ENCODE results near the gene CCDC197.
A peak's percentile ranks its signal among the peaks of the same experiment; 100 is the strongest.

The CCDC197 gene

GRCh38 chr14:93956514-93957332, 40.4 kb upstream of the CCDC197 start:
- DNase-seq (ENCODE audit: extremely low spot score) = no peak
- CTCF ChIA-PET = interaction anchor here (0.6 to 1.5 kb wide), 3 partner anchors 10 to 100 kb away, joined by 3 to 5 read pairs (median 3); no protein-coding TSS in a partner anchor
- POLR2A ChIA-PET = no interaction called here
- TF ChIP-seq SUZ12 (IDR thresholded peaks at IDR 0.05) = no peak

DNA sequence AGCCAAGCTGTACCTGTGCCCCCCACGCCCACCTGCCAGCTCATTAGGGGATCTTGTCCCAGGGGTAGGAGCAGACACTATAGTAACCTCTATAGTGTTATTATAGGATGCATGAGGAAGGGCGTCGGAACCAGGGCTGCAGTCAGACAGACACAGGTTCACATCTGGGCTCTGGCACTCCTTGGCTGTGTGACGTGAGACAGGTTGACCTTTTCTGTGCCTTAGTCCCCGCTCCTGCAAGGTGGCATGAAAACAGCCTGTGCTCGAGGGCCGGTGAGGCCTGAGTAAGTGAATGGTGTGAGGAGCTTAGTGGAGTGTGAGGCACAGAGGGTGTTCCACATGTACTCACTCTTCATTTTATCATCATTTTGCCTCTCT, 39.8 kb upstream of the CCDC197 start:
- TF ChIP-seq BHLHE40 (IDR thresholded peaks at IDR 0.05; ENCODE audit: borderline replicate concordance) (no peak), FOXK2 (IDR thresholded peaks at IDR 0.05) (no peak), FOXA1 (IDR thresholded peaks at IDR 0.05) (no peak), HDGF (IDR thresholded peaks at IDR 0.05; ENCODE audit: borderline replicate concordance) (no peak), CTBP1 (IDR thresholded peaks at IDR 0.05; ENCODE audit: borderline replicate concordance) (no peak), NFRKB (IDR thresholded peaks at IDR 0.05) (no peak), ZNF384 (IDR thresholded peaks at IDR 0.05) (no peak), PKNOX1 (IDR thresholded peaks at IDR 0.05) (no peak), TARDBP (IDR thresholded peaks at IDR 0.05) (no peak), ELF4 (IDR thresholded peaks at IDR 0.05) (no peak), LEF1 (IDR thresholded peaks at IDR 0.05; ENCODE audit: borderline replicate concordance) (no peak), ARNT (IDR thresholded peaks at IDR 0.05) (no peak), SP1 (IDR thresholded peaks at IDR 0.05) (no peak)
- ChIA-PET POLR2A (no interaction called here), CTCF (no interaction called here)
- no peak for DNase-seq (ENCODE audit: extremely low spot score)

GRCh38 chr14:93957751-93958566, 39.1 kb upstream of the CCDC197 start:
- CTCF ChIA-PET = no interaction called here
- DNase-seq (ENCODE audit: extremely low spot score) = no peak
- POLR2A ChIA-PET = no interaction called here

DNA sequence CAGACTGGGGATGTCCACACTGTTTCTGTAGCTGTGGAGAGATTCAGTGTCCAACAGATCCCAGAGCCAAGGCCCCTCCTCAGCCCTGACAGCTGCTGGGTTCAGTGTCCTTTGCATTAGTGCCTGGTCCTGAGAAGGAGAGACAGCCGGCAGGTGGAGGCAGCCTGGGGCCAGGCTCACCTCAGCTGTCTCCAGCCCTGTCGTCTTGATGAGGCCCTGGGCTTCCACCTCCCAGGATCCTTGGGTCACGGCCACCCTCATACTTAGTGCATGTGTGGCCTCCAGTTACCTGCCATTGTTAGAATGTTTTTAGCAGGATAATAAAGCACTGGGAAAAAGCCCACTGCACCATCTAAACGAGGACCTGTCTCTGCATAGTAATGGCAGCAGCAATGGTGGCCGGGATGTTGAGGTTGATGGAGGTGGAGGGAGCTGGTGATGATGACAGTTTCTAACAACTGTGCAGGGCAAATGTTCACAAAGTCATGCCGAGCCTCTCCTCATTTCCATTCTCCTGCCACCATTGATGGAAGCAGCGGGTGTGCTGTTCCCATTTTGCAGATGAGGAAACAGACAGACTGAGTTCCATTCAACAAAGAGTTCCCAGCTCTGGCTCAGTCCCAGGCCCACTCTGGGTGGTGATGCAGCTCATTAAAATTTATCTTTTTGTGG, 38.4 kb upstream of the CCDC197 start:
- CTCF ChIA-PET = interaction anchor here (1.1 kb wide), 2 partner anchors 19 to 25 kb away, joined by 3 to 6 read pairs; no protein-coding TSS in a partner anchor
- POLR2A ChIA-PET = interaction anchor here (0.8 kb wide), 1 partner anchor 9 kb away, joined by 5 read pairs; no protein-coding TSS in a partner anchor
- no peak for DNase-seq (ENCODE audit: extremely low spot score)
- no peak for TF ChIP-seq SUZ12 (IDR thresholded peaks at IDR 0.05)
- no peak for TF ChIP-seq ARNT (IDR thresholded peaks at IDR 0.05)
- TF ChIP-seq FOXK2 (IDR thresholded peaks at IDR 0.05) = no peak
- TF ChIP-seq PKNOX1 (IDR thresholded peaks at IDR 0.05) = no peak
- no peak for TF ChIP-seq TARDBP (IDR thresholded peaks at IDR 0.05)
- TF ChIP-seq LEF1 (IDR thresholded peaks at IDR 0.05; ENCODE audit: borderline replicate concordance) = no peak
- no peak for TF ChIP-seq BHLHE40 (IDR thresholded peaks at IDR 0.05; ENCODE audit: borderline replicate concordance)
- TF ChIP-seq CTBP1 (IDR thresholded peaks at IDR 0.05; ENCODE audit: borderline replicate concordance) = no peak

More at GRCh38 chr14:93957751-93958566, 39.1 kb upstream of the CCDC197 start:
- TF ChIP-seq BHLHE40 (IDR thresholded peaks at IDR 0.05; ENCODE audit: borderline replicate concordance) = no peak
- TF ChIP-seq FOXK2 (IDR thresholded peaks at IDR 0.05) = no peak
- no peak for TF ChIP-seq CTBP1 (IDR thresholded peaks at IDR 0.05; ENCODE audit: borderline replicate concordance)
- TF ChIP-seq FOXA1 (IDR thresholded peaks at IDR 0.05) = no peak
- no peak for TF ChIP-seq ARNT (IDR thresholded peaks at IDR 0.05)
- TF ChIP-seq SUZ12 (IDR thresholded peaks at IDR 0.05) = no peak
- no peak for TF ChIP-seq ZNF384 (IDR thresholded peaks at IDR 0.05)
- TF ChIP-seq TARDBP (IDR thresholded peaks at IDR 0.05) = no peak
- no peak for TF ChIP-seq LEF1 (IDR thresholded peaks at IDR 0.05; ENCODE audit: borderline replicate concordance)
- TF ChIP-seq ELF4 (IDR thresholded peaks at IDR 0.05) = no peak
- no peak for TF ChIP-seq NFRKB (IDR thresholded peaks at IDR 0.05)
- no peak for TF ChIP-seq PKNOX1 (IDR thresholded peaks at IDR 0.05)
- TF ChIP-seq L3MBTL2 (conservative IDR thresholded peaks at IDR 0.05) = no peak
- no peak for TF ChIP-seq HDGF (IDR thresholded peaks at IDR 0.05; ENCODE audit: borderline replicate concordance)
- no peak for TF ChIP-seq SP1 (IDR thresholded peaks at IDR 0.05)
- TF ChIP-seq FOXM1 (IDR thresholded peaks at IDR 0.05; ENCODE audit: borderline replicate concordance) = no peak

DNA sequence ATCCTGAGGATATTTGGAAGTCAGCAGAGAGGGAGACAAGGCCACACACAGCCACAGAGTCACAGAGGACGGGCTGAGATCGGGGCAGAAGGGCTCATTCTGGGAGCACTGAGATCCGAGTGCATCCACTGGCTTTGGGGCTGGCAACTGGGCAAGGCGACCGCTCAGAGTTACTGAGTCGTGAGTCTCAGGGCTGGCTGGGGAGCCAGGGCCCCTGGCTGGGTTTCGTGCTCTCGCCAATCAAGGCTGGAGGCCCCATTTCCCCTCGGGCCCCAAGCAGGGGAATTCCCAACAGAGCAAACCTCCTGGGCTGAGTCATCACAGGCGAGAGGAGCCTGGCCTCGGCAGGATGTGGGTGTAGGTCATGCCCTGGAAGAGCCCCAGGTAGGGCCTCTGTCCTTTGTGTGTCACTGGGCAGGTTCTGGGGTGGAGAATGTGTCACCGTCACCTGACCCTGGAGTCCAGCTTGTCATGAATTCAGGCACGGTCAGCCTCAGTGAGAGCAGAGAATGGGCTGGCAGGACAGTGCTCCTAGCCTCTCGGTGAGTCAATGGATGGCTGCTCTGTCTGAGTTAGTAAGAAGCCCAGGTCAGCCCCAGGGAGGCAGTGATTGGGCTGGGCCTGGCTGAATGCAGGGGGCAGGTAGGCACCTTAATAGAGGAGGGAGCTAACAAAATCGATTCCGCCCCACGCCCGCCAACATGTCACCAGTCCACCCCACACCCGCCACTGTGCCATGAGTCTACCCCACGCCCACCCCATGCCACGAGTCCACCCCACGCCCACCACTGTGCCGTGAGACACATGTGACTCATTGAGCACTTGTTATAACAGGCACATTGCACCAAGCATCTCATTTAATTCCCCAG, 37.6 kb upstream of the CCDC197 start:
- ChIA-PET POLR2A (interaction anchor here (0.8 kb wide), 1 partner anchor 10 kb away, joined by 5 read pairs; no protein-coding TSS in a partner anchor), CTCF (interaction anchor here (1.1 kb wide), 3 partner anchors 11 to 24 kb away, joined by 3 to 6 read pairs (median 3); no protein-coding TSS in a partner anchor)
- TF ChIP-seq PKNOX1 (IDR thresholded peaks at IDR 0.05) (no peak), LEF1 (IDR thresholded peaks at IDR 0.05; ENCODE audit: borderline replicate concordance) (no peak), TARDBP (IDR thresholded peaks at IDR 0.05) (no peak), CTBP1 (IDR thresholded peaks at IDR 0.05; ENCODE audit: borderline replicate concordance) (no peak), ARNT (IDR thresholded peaks at IDR 0.05) (no peak), NFRKB (IDR thresholded peaks at IDR 0.05) (no peak), ZNF384 (IDR thresholded peaks at IDR 0.05) (no peak), ELF4 (IDR thresholded peaks at IDR 0.05) (no peak), SP1 (IDR thresholded peaks at IDR 0.05) (no peak), FOXA1 (IDR thresholded peaks at IDR 0.05) (no peak), FOXK2 (IDR thresholded peaks at IDR 0.05) (no peak), SUZ12 (IDR thresholded peaks at IDR 0.05) (no peak), L3MBTL2 (conservative IDR thresholded peaks at IDR 0.05) (no peak), BHLHE40 (IDR thresholded peaks at IDR 0.05; ENCODE audit: borderline replicate concordance) (no peak), FOXM1 (IDR thresholded peaks at IDR 0.05; ENCODE audit: borderline replicate concordance) (no peak), HDGF (IDR thresholded peaks at IDR 0.05; ENCODE audit: borderline replicate concordance) (no peak)
- DNase-seq (ENCODE audit: extremely low spot score) = peak; percentile 16

Data from HEK293T (cell line).